A673 (cell line): ENCODE results near the gene MAN1A2.
"Not testable (repeated sequence)": the region's sequence is repeated elsewhere in the genome, so short reads cannot be mapped to it uniquely, and the experiment has no call there.

ENCODE experiments used
- CTCF ChIP-seq: fragments of 300-800, 200-600 bp; sonication (generic); conservative IDR thresholded peaks from 2 replicates; pipeline ENCODE4 v1.5.1; 2017; ENCODE audit warnings: low read depth, mild to moderate bottlenecking, antibody characterized with exemption, low read length, moderate library complexity, mixed read lengths
- EZH2 ChIP-seq: fragments of 200-600 bp; sonication (generic); IDR thresholded peaks from 2 replicates; pipeline ENCODE4 v1.6.1; 2017; ENCODE audit warnings: borderline replicate concordance, low read depth, mild to moderate bottlenecking, mixed read lengths, antibody characterized with exemption, low read length; ENCODE audit not compliant: poor library complexity, severe bottlenecking

GRCh38 chr1:117475495-117475894, 108.2 kb downstream of the MAN1A2 start:
- not testable (repeated sequence) for TF ChIP-seq EZH2, CTCF
